ENCODE results near the gene GGT7.

The GGT7 gene

DNA sequence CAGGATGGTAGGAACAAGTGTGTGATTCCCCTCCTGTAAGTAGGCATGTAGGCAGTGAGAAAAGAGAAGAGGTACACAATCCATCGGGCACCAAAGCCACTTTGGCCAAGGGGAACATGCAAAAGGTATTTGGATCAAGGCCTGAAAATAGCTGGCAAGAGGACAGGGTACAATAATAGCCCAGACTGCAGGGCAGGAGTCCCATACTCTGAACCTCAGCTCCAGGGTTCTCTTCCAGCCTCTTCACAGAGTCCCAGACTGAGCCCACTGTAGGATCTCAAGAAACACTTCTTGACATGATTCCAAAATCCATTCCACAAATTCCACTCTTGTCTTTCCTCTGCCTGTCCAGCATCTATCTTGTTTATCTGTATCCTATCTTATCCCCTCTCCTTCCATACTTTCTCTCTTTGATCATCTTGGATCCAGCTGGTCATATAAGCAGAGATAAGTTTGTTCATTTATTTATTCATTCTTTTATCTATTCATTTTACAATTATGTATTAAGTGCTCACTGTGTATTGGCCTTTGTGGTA is 23.5 kb upstream of the GGT7 start:
- H3K4me1 ChIP-seq (ENCODE audit: control insufficient read depth, insufficient read depth, low read length, unreplicated experiment): peaks cover 17% of the 10 kb centered on the region
- H3K36me3 ChIP-seq (ENCODE audit: insufficient read depth, low read length): no peaks in the 10 kb centered on the region
- no peak overlapping the region for H3K4me3 ChIP-seq (ENCODE audit: low read depth, low read length)
- no peak overlapping the region for H2AFZ ChIP-seq (ENCODE audit: low read length, unreplicated experiment)
- no peaks in the 10 kb centered on the region for H3K27me3 ChIP-seq (ENCODE audit: insufficient read depth, low read length)
- H3K79me2 ChIP-seq (ENCODE audit: control insufficient read depth, insufficient read depth, low read length, unreplicated experiment): no peaks in the 10 kb centered on the region
- H3K27ac ChIP-seq (ENCODE audit: low read depth, low read length): no peak overlapping the region

DNA sequence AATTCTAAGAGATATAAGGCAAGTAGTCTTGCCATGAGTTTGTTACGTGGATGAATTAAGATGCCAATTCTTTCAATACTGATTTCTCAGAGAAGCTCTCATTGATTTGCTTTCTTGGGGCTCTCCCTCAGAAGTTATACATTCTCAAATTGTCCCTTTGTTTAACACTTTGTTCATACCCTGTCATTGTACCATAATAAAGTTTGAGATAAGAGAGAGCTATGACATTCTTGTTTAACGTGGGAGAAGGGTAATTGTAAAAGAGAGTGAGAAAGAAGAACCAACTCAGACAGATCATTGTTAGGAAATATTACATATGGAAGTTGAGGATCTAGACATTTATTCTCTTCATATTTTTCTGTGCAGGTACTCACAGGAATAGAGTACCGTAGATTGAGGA is 22.8 kb upstream of the GGT7 start:
- no peak overlapping the region for H3K4me3 ChIP-seq (ENCODE audit: low read depth, low read length)
- no peak overlapping the region for H2AFZ ChIP-seq (ENCODE audit: low read length, unreplicated experiment)
- peaks cover 24% of the 10 kb centered on the region for H3K4me1 ChIP-seq (ENCODE audit: control insufficient read depth, insufficient read depth, low read length, unreplicated experiment)
- no peaks in the 10 kb centered on the region for H3K36me3 ChIP-seq (ENCODE audit: insufficient read depth, low read length)
- H3K27ac ChIP-seq (ENCODE audit: low read depth, low read length): no peak overlapping the region
- no peaks in the 10 kb centered on the region for H3K27me3 ChIP-seq (ENCODE audit: insufficient read depth, low read length)
- H3K79me2 ChIP-seq (ENCODE audit: control insufficient read depth, insufficient read depth, low read length, unreplicated experiment): no peaks in the 10 kb centered on the region

DNA sequence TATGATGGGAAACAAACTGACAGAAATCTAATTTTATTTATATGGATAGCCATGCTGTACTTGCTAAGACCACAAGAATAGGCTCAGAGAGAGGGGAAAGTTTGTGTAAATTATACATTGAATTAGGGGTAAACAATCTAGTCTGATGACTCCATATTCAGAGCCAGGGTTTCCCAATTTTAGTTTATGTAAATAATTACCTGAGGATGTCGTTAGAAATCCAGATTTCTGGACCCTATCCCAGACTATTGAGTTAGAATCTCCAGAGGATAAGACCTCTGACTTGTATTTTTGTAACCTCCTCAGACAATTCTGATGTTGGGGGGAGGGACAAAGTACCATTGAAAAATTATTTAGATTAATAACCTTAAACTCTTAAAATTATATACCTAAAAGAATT is 22.1 kb upstream of the GGT7 start:
- no peak overlapping the region for H3K27ac ChIP-seq (ENCODE audit: low read depth, low read length)
- H3K36me3 ChIP-seq (ENCODE audit: insufficient read depth, low read length): no peaks in the 10 kb centered on the region
- peaks cover 23% of the 10 kb centered on the region for H3K4me1 ChIP-seq (ENCODE audit: control insufficient read depth, insufficient read depth, low read length, unreplicated experiment)
- no peak overlapping the region for H2AFZ ChIP-seq (ENCODE audit: low read length, unreplicated experiment)
- H3K4me3 ChIP-seq (ENCODE audit: low read depth, low read length): no peak overlapping the region
- no peaks in the 10 kb centered on the region for H3K79me2 ChIP-seq (ENCODE audit: control insufficient read depth, insufficient read depth, low read length, unreplicated experiment)
- no peaks in the 10 kb centered on the region for H3K27me3 ChIP-seq (ENCODE audit: insufficient read depth, low read length)

DNA sequence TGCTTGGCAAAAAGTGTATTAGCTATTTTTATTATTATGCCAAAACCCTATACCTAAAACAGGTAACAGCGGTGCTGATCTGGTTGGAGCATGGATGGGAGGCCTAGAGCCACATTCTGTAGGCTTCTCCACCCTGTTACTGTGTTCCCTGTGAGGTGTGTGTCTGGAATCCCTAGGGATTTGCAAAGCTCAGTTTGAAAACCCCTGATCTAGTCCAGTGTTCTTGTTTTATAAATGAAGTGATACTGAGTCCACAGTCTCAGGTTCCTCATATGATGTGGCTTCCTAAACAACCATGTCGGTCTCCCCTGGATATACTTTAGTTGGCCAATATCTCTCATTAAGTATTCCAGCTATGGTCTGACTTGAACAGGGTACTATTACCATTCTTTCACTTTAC is 20.0 kb upstream of the GGT7 start:
- Histone ChIP-seq H3K4me1 (ENCODE audit: control insufficient read depth, insufficient read depth, low read length, unreplicated experiment) (peaks cover 22% of the 10 kb centered on the region), H3K27me3 (ENCODE audit: insufficient read depth, low read length) (no peaks in the 10 kb centered on the region), H3K36me3 (ENCODE audit: insufficient read depth, low read length) (no peaks in the 10 kb centered on the region), H2AFZ (ENCODE audit: low read length, unreplicated experiment) (no peak overlapping the region), H3K79me2 (ENCODE audit: control insufficient read depth, insufficient read depth, low read length, unreplicated experiment) (no peaks in the 10 kb centered on the region), H3K4me3 (ENCODE audit: low read depth, low read length) (no peak overlapping the region), H3K27ac (ENCODE audit: low read depth, low read length) (no peak overlapping the region)

DNA sequence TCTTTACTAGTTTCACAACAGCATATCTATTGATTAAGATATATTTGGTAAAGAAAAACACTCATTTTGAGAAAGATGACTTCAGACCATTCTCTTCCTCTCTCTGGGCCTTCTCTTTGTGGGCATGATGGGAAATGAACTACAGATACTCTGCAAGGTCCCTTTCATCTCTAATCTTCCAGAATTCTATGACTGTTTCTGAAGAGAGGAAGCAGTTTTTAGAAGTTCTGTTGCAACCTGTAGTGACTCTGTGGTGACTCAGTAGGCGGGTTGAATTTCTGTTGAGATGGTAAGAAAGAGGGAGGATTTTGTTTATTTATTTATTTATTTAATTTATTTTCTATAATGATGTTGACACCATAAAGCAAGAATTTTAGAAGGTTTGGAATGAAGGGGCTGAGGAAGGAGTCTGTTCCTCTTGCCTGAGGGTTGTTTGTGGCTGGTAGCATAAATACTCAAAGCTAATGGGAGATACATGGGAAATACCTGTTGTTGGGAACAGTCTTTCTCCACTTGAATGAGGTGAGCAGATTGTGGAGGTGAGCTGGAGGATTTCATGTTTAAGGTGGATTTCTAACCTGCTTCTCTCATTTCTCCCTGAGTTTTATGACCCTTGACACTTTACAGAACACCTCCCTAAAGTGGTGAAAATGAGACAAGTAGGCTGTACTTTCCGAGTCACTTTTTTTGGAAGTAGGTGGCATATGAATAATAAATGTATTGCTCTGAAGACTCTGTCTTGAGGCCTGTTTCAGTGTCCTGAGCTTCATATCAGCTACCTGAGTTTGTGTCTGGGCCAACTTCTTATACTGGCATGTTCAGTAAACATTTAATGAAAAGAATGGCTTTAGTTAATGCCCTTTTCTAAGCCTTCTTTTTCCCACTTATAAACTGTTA is 18.8 kb upstream of the GGT7 start:
- Histone ChIP-seq H3K27ac (ENCODE audit: low read depth, low read length) (peak overlapping the region; percentile 60), H3K36me3 (ENCODE audit: insufficient read depth, low read length) (peaks cover 6% of the 10 kb centered on the region; the same call in 1 of the 2 replicates), H3K4me1 (ENCODE audit: control insufficient read depth, insufficient read depth, low read length, unreplicated experiment) (peaks cover 22% of the 10 kb centered on the region), H3K4me3 (ENCODE audit: low read depth, low read length) (no peak overlapping the region), H3K27me3 (ENCODE audit: insufficient read depth, low read length) (no peaks in the 10 kb centered on the region), H2AFZ (ENCODE audit: low read length, unreplicated experiment) (no peak overlapping the region), H3K79me2 (ENCODE audit: control insufficient read depth, insufficient read depth, low read length, unreplicated experiment) (no peaks in the 10 kb centered on the region)

DNA sequence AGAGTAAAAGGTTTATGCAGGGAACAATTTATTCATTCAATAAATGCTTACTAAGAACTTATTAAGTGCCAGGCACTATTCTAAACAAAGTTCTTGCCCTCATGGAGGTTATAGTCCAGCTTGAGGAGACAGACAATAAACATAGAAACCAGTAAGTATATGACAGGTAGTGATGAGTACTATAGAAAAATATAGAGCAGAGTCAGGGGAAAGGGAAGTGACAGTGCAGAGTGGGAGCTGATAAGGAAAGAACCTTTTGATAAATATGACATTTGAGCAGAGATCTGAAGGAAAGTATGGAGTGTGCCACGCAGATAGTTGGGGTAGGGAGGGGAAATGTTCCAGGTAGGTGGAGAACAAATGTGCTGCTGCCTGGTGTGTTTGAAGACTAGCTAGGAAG is 15.8 kb upstream of the GGT7 start:
- Histone ChIP-seq H3K4me1 (ENCODE audit: control insufficient read depth, insufficient read depth, low read length, unreplicated experiment) (peaks cover 15% of the 10 kb centered on the region), H3K36me3 (ENCODE audit: insufficient read depth, low read length) (peaks cover 6% of the 10 kb centered on the region; the same call in 1 of the 2 replicates), H2AFZ (ENCODE audit: low read length, unreplicated experiment) (no peak overlapping the region), H3K79me2 (ENCODE audit: control insufficient read depth, insufficient read depth, low read length, unreplicated experiment) (no peaks in the 10 kb centered on the region), H3K27ac (ENCODE audit: low read depth, low read length) (no peak overlapping the region), H3K27me3 (ENCODE audit: insufficient read depth, low read length) (no peaks in the 10 kb centered on the region), H3K4me3 (ENCODE audit: low read depth, low read length) (no peak overlapping the region)

DNA sequence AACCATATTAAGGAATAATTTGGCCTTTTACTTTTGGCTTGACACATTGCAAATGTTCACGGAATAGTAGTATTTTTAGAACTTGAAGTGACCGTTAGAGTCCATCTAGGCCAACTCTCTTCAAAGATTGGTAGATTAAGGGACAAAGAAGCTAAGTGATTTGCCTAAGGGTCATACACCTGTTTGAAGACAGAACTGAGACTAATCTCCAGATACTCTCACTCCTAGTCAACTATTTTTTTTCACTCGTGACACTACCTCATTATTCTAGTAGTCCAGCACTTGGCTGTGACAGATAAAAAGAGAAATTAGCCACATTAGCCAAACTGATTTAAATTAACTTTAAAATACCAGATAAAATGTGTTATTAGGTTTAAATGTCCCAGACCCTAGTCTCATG is 14.4 kb upstream of the GGT7 start:
- no peak overlapping the region for H3K4me3 ChIP-seq (ENCODE audit: low read depth, low read length)
- H3K79me2 ChIP-seq (ENCODE audit: control insufficient read depth, insufficient read depth, low read length, unreplicated experiment): no peaks in the 10 kb centered on the region
- no peak overlapping the region for H3K27ac ChIP-seq (ENCODE audit: low read depth, low read length)
- H3K36me3 ChIP-seq (ENCODE audit: insufficient read depth, low read length): peaks cover 6% of the 10 kb centered on the region; the same call in 1 of the 2 replicates
- H3K27me3 ChIP-seq (ENCODE audit: insufficient read depth, low read length): no peaks in the 10 kb centered on the region
- H3K4me1 ChIP-seq (ENCODE audit: control insufficient read depth, insufficient read depth, low read length, unreplicated experiment): peaks cover 15% of the 10 kb centered on the region
- no peak overlapping the region for H2AFZ ChIP-seq (ENCODE audit: low read length, unreplicated experiment)

DNA sequence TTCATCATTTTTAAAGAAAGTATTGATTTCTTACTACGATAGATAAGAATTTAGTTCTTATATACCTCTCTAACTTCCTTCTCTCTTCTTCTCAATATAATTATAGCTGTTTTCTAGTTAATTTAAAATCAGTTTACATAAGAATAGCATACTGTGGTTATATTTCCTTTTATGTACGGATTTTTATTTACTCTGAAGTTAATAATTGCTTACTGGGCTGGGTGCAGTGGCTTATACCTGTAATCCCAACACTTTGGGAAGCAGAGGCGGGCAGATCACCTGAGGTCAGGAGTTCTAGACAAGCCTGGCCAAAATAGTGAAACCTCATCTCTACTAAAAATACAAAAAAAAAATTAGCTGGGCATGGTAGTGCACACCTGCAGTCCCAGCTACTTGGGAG is 13.5 kb upstream of the GGT7 start:
- Histone ChIP-seq H3K4me1 (ENCODE audit: control insufficient read depth, insufficient read depth, low read length, unreplicated experiment) (peaks cover 7% of the 10 kb centered on the region), H3K27ac (ENCODE audit: low read depth, low read length) (no peak overlapping the region), H2AFZ (ENCODE audit: low read length, unreplicated experiment) (no peak overlapping the region), H3K36me3 (ENCODE audit: insufficient read depth, low read length) (peaks cover 6% of the 10 kb centered on the region; the same call in 1 of the 2 replicates), H3K27me3 (ENCODE audit: insufficient read depth, low read length) (no peaks in the 10 kb centered on the region), H3K79me2 (ENCODE audit: control insufficient read depth, insufficient read depth, low read length, unreplicated experiment) (no peaks in the 10 kb centered on the region), H3K4me3 (ENCODE audit: low read depth, low read length) (no peak overlapping the region)

DNA sequence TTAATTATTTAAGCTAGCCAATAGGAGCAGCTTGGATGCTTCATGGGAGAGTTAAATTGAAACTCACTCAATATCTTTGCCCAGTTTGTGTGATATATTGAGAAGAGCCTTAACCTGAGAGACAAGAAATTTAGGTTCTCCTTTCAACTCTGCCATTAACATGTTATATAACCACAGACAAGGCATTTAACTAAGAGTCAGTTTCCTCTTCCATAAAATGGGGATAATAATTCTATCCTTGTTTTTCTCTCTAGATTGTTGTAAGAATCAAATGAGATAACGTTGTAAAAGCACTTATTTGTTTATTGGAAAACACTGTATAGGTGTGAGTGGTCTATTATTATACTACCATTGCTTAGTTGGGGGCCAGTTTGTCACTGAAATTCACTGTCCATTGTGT is 11.6 kb upstream of the GGT7 start:
- Histone ChIP-seq H3K27me3 (ENCODE audit: insufficient read depth, low read length) (no peaks in the 10 kb centered on the region), H3K4me3 (ENCODE audit: low read depth, low read length) (no peak overlapping the region), H3K36me3 (ENCODE audit: insufficient read depth, low read length) (peaks cover 6% of the 10 kb centered on the region; the same call in 1 of the 2 replicates), H3K4me1 (ENCODE audit: control insufficient read depth, insufficient read depth, low read length, unreplicated experiment) (no peaks in the 10 kb centered on the region), H2AFZ (ENCODE audit: low read length, unreplicated experiment) (no peak overlapping the region), H3K27ac (ENCODE audit: low read depth, low read length) (no peak overlapping the region), H3K79me2 (ENCODE audit: control insufficient read depth, insufficient read depth, low read length, unreplicated experiment) (no peaks in the 10 kb centered on the region)

DNA sequence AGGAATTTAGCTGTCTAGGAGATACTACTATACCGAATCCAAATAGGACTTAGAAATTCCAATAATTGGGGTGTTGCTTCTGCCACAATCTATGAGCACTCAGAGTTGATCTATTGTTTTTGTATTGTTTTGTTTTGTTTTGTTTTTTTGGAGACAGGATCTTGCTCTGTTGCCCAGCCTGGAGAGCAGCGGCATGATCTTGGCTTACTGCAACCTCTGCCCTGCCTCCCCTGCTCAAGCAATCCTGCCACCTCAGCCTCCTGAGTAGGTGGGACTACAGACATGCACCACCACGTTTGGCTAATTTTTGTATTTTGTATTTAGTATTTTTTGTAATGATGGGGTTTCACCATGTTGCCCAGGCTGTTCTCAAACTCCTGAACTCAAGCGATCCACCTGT is 11.2 kb upstream of the GGT7 start:
- Histone ChIP-seq H3K4me3 (ENCODE audit: low read depth, low read length) (no peak overlapping the region), H3K36me3 (ENCODE audit: insufficient read depth, low read length) (peaks cover 6% of the 10 kb centered on the region; the same call in 1 of the 2 replicates), H3K27me3 (ENCODE audit: insufficient read depth, low read length) (no peaks in the 10 kb centered on the region), H3K79me2 (ENCODE audit: control insufficient read depth, insufficient read depth, low read length, unreplicated experiment) (no peaks in the 10 kb centered on the region), H2AFZ (ENCODE audit: low read length, unreplicated experiment) (no peak overlapping the region), H3K4me1 (ENCODE audit: control insufficient read depth, insufficient read depth, low read length, unreplicated experiment) (no peaks in the 10 kb centered on the region), H3K27ac (ENCODE audit: low read depth, low read length) (no peak overlapping the region)

Data from ACC112 (cell line).